Sigmoid colon (tissue), 7 donors: ENCODE results near the gene SLC39A13. TPM values are rescaled to one million over a fixed set of nuclear protein-coding genes. Genes with fewer than 3 reads are reported as not detected.

ENCODE experiments used
- DNase-seq: peaks from one replicate; pipeline ENCODE4 v3.0.0-alpha.2; 2019
- H3K27ac ChIP-seq, 4 donors: fragments of 200-600 bp; sonication (generic); one replicate each; pipeline ENCODE4 v1.5.1; 2016 to 2019; ENCODE audit warnings: mild to moderate bottlenecking in 1 of 4
- H3K27me3 ChIP-seq, 3 donors: fragments of 200-600 bp; sonication (generic); one replicate each; pipeline ENCODE4 v1.5.1; 2019; ENCODE audit warnings: mild to moderate bottlenecking in 1 of 3
- H3K36me3 ChIP-seq, 4 donors: fragments of 200-600 bp; sonication (generic); one replicate each; pipeline ENCODE4 v1.5.1; 2016 to 2019
- H3K4me1 ChIP-seq, 4 donors: fragments of 200-600 bp; sonication (generic); one replicate each; pipeline ENCODE4 v1.5.1; 2017 to 2019
- H3K4me3 ChIP-seq, 4 donors: fragments of 200-600 bp; sonication (generic); one replicate each; pipeline ENCODE4 v1.5.1; 2017 to 2019; ENCODE audit warnings: mild to moderate bottlenecking in 2 of 4, moderate library complexity in 1 of 4
- H3K9me3 ChIP-seq, 4 donors: fragments of 200-600 bp in 3 of 4; sonication (generic) in 3 of 4; one replicate each; pipeline versions ENCODE4 v1.5.1 to v1.6.1; 2013 to 2019
- CTCF ChIP-seq, 4 experiments: fragments of 450-650 bp in 3 of 4; fragments of 200-600 bp in 1 of 4; IDR thresholded peaks; one replicate each; pipeline ENCODE4 v1.5.1; 2016 to 2019; ENCODE audit warnings: antibody characterized with exemption in 4 of 4, mild to moderate bottlenecking in 3 of 4, moderate library complexity in 2 of 4
- EP300 ChIP-seq, 4 donors: sonication (generic); formaldehyde crosslinking; IDR thresholded peaks; one replicate each; pipeline ENCODE4 v1.6.1; 2017; ENCODE audit warnings: antibody characterized with exemption in 4 of 4
- POLR2A ChIP-seq, 2 donors: fragments of 450-650 bp; IDR thresholded peaks; one replicate each; pipeline ENCODE4 v1.6.1; 2016; ENCODE audit warnings: antibody characterized with exemption in 2 of 2, mild to moderate bottlenecking in 2 of 2, moderate library complexity in 2 of 2
- POLR2AphosphoS5 ChIP-seq, 4 donors: sonication (generic); formaldehyde crosslinking; IDR thresholded peaks; one replicate each; pipeline ENCODE4 v1.6.1; 2017; ENCODE audit warnings: antibody characterized with exemption in 4 of 4
- WGBS, 2 donors: extraction: QIAGEN DNeasy Blood & Tissue Kit; methylation state at CpG; one replicate each; pipeline ENCODE4 v1.1.7; 2013; 5-methylcytosine and 5-hydroxymethylcytosine counted together
- intact Hi-C: fragments of 100-400 bp; cut with DNase I; formaldehyde crosslinking; loops from one replicate; pipeline ENCODE4 v1.15.1; 2023
- polyA plus RNA-seq, 3 donors: library from polyadenylated mRNA; stranded (reverse); fragments of 200-250 nt; gene quantifications; one replicate each; pipeline ENCODE4 v1.2.3, GENCODE V29; 2013
- total RNA-seq, 4 donors: library from RNA; depleted of rRNA; stranded (reverse); fragments of >200 nt; gene quantifications; one replicate each; pipeline ENCODE4 v1.1.0, GENCODE V29; 2016
- donor health status: healthy with polysubstance abuse.
- donor health status: Bipolar disorder and iron deficiency.
- donor health status: healthy.

The SLC39A13 gene
- total RNA-seq = 10 to 100 TPM; 38.2 to 87.5 (median 54.0) TPM
- polyA plus RNA-seq = 10 to 100 TPM in 2 of 3 donors, 1 to 10 TPM in 1; 4.6 to 29.8 (median 13.2) TPM

DNA sequence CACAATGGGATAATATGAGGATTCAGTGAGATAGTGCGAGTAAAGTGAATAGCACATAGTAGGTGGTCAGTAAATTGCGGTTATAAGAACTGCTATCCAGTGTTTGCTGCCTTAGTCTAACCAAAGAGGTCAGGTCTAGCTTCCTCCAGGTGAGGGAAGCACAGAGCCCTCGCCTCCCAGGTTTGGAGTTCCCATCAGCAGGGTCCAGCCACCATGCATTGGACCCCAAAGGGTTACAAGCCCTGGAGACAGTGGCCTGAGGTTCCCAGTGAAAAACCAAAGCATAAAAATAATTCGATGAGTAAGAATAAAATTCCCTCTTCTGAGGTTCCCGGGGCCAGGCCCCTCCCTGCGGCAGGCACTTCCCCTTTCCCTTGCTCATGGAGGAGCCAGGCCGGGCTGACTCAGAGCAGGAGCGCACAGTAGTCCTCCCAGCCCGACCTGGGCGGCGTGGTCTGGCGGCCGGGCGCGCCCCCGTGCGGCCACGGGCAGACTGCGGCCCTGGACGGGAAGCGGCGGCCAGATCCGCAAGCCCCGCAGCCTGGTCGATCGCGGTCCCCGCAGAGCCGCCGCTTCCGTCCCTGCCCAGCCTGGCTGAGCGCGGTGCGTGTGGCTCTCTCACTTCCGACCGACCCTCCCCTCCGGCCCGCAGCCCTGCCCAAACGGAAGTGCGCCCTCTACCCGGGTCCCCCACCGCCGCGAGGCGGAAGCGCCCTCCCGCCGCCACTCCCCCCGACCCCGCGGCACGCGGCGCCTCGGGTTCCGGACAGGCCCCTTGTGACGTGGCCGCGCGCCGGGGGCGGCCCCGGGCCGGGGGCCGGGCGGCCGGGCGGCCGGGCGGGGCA lies at the start of gene SLC39A13:
Gene SLC39A13, plus strand, starts transcription at position 845 of the 845 bp plus-strand sequence. CDS start 1,505 bp downstream, outside the sequence.
- Histone ChIP-seq H3K36me3 (peaks cover 0 to 28% (median 8%) of the 10 kb centered on the region in 4 donors), H3K4me3 (peak within 1 kb of the TSS; percentile 61 to 85 (median 77)), H3K9me3 (no peaks in the 10 kb centered on the region), H3K4me1 (peaks cover 0 to 44% (median 29%) of the 10 kb centered on the region in 4 donors), H3K27ac (peak within 1 kb of the TSS; percentile 84 to 96 (median 95)), H3K27me3 (no peaks in the 10 kb centered on the region)
- peak; percentile 57 to 58 for TF ChIP-seq POLR2A (IDR thresholded peaks at IDR 0.05)
- TF ChIP-seq POLR2AphosphoS5 (IDR thresholded peaks at IDR 0.05) = peak; percentile 84 to 98 (median 94)
- peak in 1 of 4 donors; percentile 20 for TF ChIP-seq EP300 (IDR thresholded peaks at IDR 0.05)
- TF ChIP-seq CTCF (IDR thresholded peaks at IDR 0.05) = peak; percentile 30 to 75 (median 63)
- intact Hi-C loops = loop anchor here (1.0 to 5.0 kb wide), 7 partner anchors 18 to 439 kb away; partner anchors contain the start of genes FNBP4, KBTBD4, MADD and NDUFS3
- 1% methylated on average over 70 of the region's 70 CpGs for WGBS, 2 donors
- DNase-seq = peak; percentile 98

GRCh38 chr11:47358731-47359051 lies 49.7 kb upstream of the SLC39A13 start:
- Histone ChIP-seq H3K27ac (no peak overlapping the region), H3K4me1 (peaks cover 0 to 14% (median 12%) of the 10 kb centered on the region in 4 donors), H3K36me3 (no peaks in the 10 kb centered on the region), H3K9me3 (no peaks in the 10 kb centered on the region), H3K4me3 (no peak overlapping the region), H3K27me3 (no peaks in the 10 kb centered on the region)
- TF ChIP-seq EP300 (IDR thresholded peaks at IDR 0.05) (no peak), POLR2AphosphoS5 (IDR thresholded peaks at IDR 0.05) (no peak), POLR2A (IDR thresholded peaks at IDR 0.05) (no peak), CTCF (IDR thresholded peaks at IDR 0.05) (no peak)
- intact Hi-C loops = loop anchor here (5.0 to 10.0 kb wide), 2 partner anchors 91 to 474 kb away; no protein-coding TSS in a partner anchor
- 86 to 90% methylated on average over 14 of the region's 14 CpGs for WGBS, 2 donors
- no peak for DNase-seq

DNA sequence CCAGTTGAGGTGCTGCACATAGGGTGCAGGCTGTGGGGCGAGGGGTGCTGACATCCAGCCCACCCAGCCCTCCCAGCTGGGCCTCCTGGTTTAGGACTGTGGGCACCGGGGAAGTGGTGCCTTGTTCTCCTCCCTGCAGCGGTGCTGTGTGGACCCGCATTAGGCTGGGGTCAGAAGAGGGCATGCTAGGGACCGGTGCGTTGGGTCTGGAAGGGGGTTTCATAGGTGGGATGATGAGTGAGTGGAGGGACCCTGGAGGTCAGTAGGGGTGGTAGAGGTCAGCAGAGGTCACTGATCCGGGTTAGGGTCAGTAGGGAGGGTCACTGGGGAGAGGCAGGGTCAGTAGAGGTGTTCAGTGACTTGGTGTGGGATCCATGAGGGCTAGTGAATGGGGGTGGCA lies 49.2 kb upstream of the SLC39A13 start:
- no peak for DNase-seq
- H3K4me1 ChIP-seq = peaks cover 0 to 14% (median 12%) of the 10 kb centered on the region in 4 donors
- intact Hi-C loops = loop anchor here (5.0 to 10.0 kb wide), 2 partner anchors 92 to 474 kb away; no protein-coding TSS in a partner anchor
- H3K36me3 ChIP-seq = no peaks in the 10 kb centered on the region
- no peaks in the 10 kb centered on the region for H3K9me3 ChIP-seq
- H3K27ac ChIP-seq = no peak overlapping the region
- WGBS, 2 donors = 84 to 87% methylated on average over 7 of the region's 7 CpGs
- TF ChIP-seq POLR2AphosphoS5 (IDR thresholded peaks at IDR 0.05) = no peak
- TF ChIP-seq CTCF (IDR thresholded peaks at IDR 0.05) = no peak
- TF ChIP-seq POLR2A (IDR thresholded peaks at IDR 0.05) = no peak
- no peak for TF ChIP-seq EP300 (IDR thresholded peaks at IDR 0.05)
- no peak overlapping the region for H3K4me3 ChIP-seq
- no peaks in the 10 kb centered on the region for H3K27me3 ChIP-seq

DNA sequence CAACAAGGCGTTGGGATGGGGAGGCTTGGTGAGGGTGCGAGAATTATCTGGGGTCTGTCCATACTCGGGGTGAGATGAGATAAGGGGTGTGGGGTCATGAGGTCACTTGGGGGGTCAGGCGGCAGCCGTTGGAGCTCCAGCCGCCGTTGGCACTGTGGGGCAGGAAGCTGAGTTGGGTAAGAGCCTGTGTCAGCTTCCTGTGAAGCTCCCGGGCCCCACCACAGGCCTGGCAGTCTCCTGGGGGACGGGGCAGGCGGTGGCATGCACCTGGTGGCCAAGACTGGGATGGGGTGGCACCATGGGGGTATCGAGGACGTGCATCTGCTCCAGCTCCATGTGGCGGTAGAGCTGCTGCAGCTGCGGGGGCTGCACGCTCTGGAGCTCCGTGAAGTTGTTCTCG lies 48.8 kb upstream of the SLC39A13 start:
- WGBS, 2 donors = 61 to 83% methylated on average over 17 of the region's 17 CpGs
- TF ChIP-seq EP300 (IDR thresholded peaks at IDR 0.05) (no peak), POLR2AphosphoS5 (IDR thresholded peaks at IDR 0.05) (no peak), POLR2A (IDR thresholded peaks at IDR 0.05) (no peak), CTCF (IDR thresholded peaks at IDR 0.05) (no peak)
- no peak for DNase-seq
- H3K27ac ChIP-seq = no peak overlapping the region
- no peaks in the 10 kb centered on the region for H3K36me3 ChIP-seq
- no peaks in the 10 kb centered on the region for H3K27me3 ChIP-seq
- peaks cover 0 to 11% (median 11%) of the 10 kb centered on the region in 4 donors for H3K4me1 ChIP-seq
- intact Hi-C loops = loop anchor here (5.0 to 10.0 kb wide), 2 partner anchors 92 to 475 kb away; no protein-coding TSS in a partner anchor
- no peaks in the 10 kb centered on the region for H3K9me3 ChIP-seq
- H3K4me3 ChIP-seq = no peak overlapping the region
